GM18526 (cell line): ENCODE data around the gene RFXANK.
A peak's percentile ranks its signal among the peaks of the same experiment; 100 is the strongest.

Source experiments
- POLR2A ChIP-seq: IDR thresholded peaks from 3 replicates; pipeline ENCODE4 v1.6.1; 2011; ENCODE audit not compliant: insufficient read length; ENCODE audit errors: extremely low read depth

RFXANK gene

GRCh38 chr19:19192910-19193423 lies 909 bp downstream of the RFXANK start:
- peak; percentile 57 for TF ChIP-seq POLR2A

GRCh38 chr19:19193926-19194325 lies 1.9 kb downstream of the RFXANK start:
- no peak for TF ChIP-seq POLR2A

- TF ChIP-seq POLR2A, result no peak
Observed at GRCh38 chr19:19201697-19202630, 9.9 kb downstream of the RFXANK start.

- TF ChIP-seq POLR2A, result no peak
Observed at GRCh38 chr19:19202707-19203011, 10.6 kb downstream of the RFXANK start.

- TF ChIP-seq POLR2A, result peak; percentile 55
Observed at GRCh38 chr19:19203012-19203856, 11.2 kb downstream of the RFXANK start, which contains the start of gene NR2C2AP. Gene NR2C2AP, minus strand, starts transcription at chr19:19203414. Its CDS starts 354 bp downstream, at chr19:19203060.

GRCh38 chr19:19204181-19204580 lies 12.1 kb downstream of the RFXANK start:
- no peak for TF ChIP-seq POLR2A

GRCh38 chr19:19205416-19206410 lies 13.7 kb downstream of the RFXANK start:
- TF ChIP-seq POLR2A, result no peak

- TF ChIP-seq POLR2A, result no peak
Observed at GRCh38 chr19:19206938-19207337, 14.9 kb downstream of the RFXANK start.

GRCh38 chr19:19207637-19208572 lies 15.8 kb downstream of the RFXANK start:
- no peak for TF ChIP-seq POLR2A

GRCh38 chr19:19209372-19209771 lies 17.3 kb downstream of the RFXANK start:
- TF ChIP-seq POLR2A, result no peak

- no peak for TF ChIP-seq POLR2A
Observed at GRCh38 chr19:19211499-19212420, 19.7 kb downstream of the RFXANK start, which contains the start of gene NCAN. Gene NCAN, plus strand, starts transcription at chr19:19211958. Its CDS starts 4,996 bp downstream, at chr19:19216954.

GRCh38 chr19:19212916-19213315 lies 20.9 kb downstream of the RFXANK start:
- TF ChIP-seq POLR2A, result no peak

GRCh38 chr19:19213426-19214158 lies 21.5 kb downstream of the RFXANK start:
- TF ChIP-seq POLR2A, result no peak
